RWPE1 (cell line): ENCODE measurements around the gene ZCWPW1.

Source experiments
- CTCF ChIA-PET: fragments of 350-600 bp; sonication (Branson Sonifier 250); formaldehyde crosslinking; extraction: SDS; loops from one replicate; lab custom pipeline; 2021; lab: Yijun Ruan, JAX
- POLR2A ChIA-PET: fragments of 400-600 bp; formaldehyde crosslinking; extraction: SDS; loops from one replicate; lab custom pipeline; 2020; ENCODE audit warnings: antibody characterized with exemption; ENCODE audit not compliant: low non-redundant PET; lab: Yijun Ruan, JAX
- DNase-seq: peaks from one replicate; pipeline ENCODE4 v3.0.0; 2012; ENCODE audit warnings: low spot score
- H3K27ac ChIP-seq: fragments of 450-650 bp; 2 replicates; pipeline ENCODE4 v1.5.1; 2017
- CTCF ChIP-seq: fragments of 450-650 bp; conservative IDR thresholded peaks from 2 replicates; pipeline ENCODE4 v1.5.1; 2017; ENCODE audit warnings: low read depth, mild to moderate bottlenecking

The ZCWPW1 gene

GRCh38 chr7:100419660-100420226 is 8.8 kb downstream of the ZCWPW1 start:
- ChIA-PET CTCF (interaction anchor here (0.6 to 1.1 kb wide), 3 partner anchors 12 to 288 kb away, joined by 4 read pairs; no protein-coding TSS in a partner anchor), POLR2A (interaction anchor here (1.5 kb wide), 1 partner anchor 9 kb away, joined by 3 read pairs; the partner anchor contains the start of gene ZCWPW1)
- DNase-seq, result no peak
- TF ChIP-seq CTCF, result no peak
- no peak overlapping the region for H3K27ac ChIP-seq

DNA sequence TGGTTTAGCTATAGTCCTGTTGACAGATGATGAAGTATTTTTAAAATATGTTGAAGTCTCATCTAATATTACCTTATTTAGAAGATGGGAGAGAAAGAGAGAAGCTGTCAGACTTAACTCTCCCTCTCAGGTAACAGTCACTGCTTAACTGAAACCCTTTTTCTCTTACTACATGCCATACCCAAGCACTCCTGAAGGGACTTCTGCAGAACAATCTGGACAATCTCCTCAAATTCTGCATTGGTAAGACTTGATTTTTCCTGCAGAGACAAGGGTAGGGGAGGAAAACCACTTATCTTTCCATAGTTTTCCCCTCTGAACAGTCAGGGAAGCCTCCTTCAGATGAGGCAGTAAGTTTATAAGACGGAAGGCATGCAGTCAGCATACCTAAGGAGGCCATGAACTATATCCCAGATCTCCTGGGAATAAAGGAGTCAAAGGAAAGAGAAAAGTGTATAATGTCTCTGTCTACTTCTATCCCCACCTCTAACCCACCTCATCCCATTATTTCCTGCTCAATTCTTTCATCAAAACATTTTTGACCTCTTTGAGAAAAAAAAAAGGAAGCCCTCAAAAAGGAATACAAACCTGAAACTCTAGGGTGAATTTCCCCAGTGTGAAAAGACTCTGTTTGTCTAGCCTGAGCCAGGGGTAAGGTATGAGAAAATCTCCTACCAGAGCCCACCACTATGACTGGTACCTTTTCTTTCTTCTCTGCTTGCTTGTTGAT is 9.4 kb downstream of the ZCWPW1 start:
- H3K27ac ChIP-seq, result no peak overlapping the region
- TF ChIP-seq CTCF, result no peak
- CTCF ChIA-PET, result interaction anchor here (0.6 to 1.4 kb wide), 2 partner anchors 11 to 243 kb away, joined by 3 to 5 read pairs; no protein-coding TSS in a partner anchor
- POLR2A ChIA-PET, result interaction anchor here (0.7 to 1.5 kb wide), 2 partner anchors 10 to 121 kb away, joined by 3 to 5 read pairs; partner anchors contain the start of gene ZCWPW1
- no peak for DNase-seq

- ChIA-PET POLR2A (no interaction called here), CTCF (no interaction called here)
- TF ChIP-seq CTCF, result no peak
- no peak overlapping the region for H3K27ac ChIP-seq
- no peak for DNase-seq
These were observed 13.1 kb downstream of the ZCWPW1 start for GRCh38 chr7:100415448-100415847.

GRCh38 chr7:100413889-100414288 is 14.6 kb downstream of the ZCWPW1 start:
- CTCF ChIA-PET, result no interaction called here
- no peak for DNase-seq
- TF ChIP-seq CTCF, result no peak
- no peak overlapping the region for H3K27ac ChIP-seq
- POLR2A ChIA-PET, result no interaction called here

DNA sequence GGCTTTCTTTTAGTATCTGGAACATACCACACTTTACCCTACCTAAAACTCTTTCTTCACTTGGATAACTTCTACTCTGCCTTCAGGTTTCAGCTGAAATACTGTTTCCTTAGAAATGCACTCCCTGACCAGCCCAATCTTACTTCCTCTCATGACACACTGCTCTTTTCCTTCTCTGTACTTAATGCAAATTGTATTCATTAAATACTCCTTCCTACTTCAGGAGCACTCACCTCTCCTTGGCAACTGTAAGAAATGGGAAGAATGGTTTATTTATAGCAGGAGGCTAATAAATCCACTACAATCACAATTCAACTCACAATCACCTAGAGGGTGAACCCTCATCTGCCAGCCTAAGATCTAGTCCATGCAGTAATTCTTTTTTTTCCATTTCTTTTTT is 15.2 kb downstream of the ZCWPW1 start:
- CTCF ChIA-PET, result no interaction called here
- POLR2A ChIA-PET, result no interaction called here
- no peak for TF ChIP-seq CTCF
- no peak overlapping the region for H3K27ac ChIP-seq
- no peak for DNase-seq

DNA sequence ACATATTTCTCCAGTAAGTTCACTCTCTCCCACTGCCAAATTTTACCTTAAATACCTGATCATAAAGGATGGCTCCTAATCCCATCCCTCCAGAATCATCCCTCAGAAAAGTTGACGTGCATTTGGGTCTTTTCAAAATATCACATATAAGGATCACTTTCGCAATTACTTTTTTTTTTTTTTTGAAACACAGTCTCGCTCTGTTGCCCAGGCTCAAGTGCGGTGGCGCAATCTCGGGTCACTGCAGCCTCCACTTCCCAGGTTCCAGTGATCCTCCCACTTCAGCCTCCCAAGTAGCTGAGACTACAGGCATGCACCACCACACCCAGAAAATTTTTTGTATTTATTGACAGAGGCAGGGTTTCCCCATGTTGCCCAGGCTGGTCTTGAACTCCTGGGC is 17.4 kb downstream of the ZCWPW1 start:
- no peak overlapping the region for H3K27ac ChIP-seq
- DNase-seq, result no peak
- no peak for TF ChIP-seq CTCF
- CTCF ChIA-PET, result no interaction called here
- POLR2A ChIA-PET, result no interaction called here
